Fibroblast of skin of abdomen (primary cell): ENCODE measurements around the gene RGP1. TPM values are rescaled to one million over a fixed set of nuclear protein-coding genes. Genes with fewer than 3 reads are reported as not detected.
A peak's percentile ranks its signal among the peaks of the same experiment; 100 is the strongest.

Source experiments
- DNase-seq: peaks from one replicate; pipeline ENCODE4 v3.0.0-alpha.2; 2013
- polyA plus RNA-seq, 2 experiments: library from polyadenylated mRNA; unstranded; fragments of 120-200 nt; gene quantifications; one replicate each; pipeline ENCODE4 v1.2.1, GENCODE V29; 2013; ENCODE audit not compliant: insufficient read length in 2 of 2

The RGP1 gene, protein sequence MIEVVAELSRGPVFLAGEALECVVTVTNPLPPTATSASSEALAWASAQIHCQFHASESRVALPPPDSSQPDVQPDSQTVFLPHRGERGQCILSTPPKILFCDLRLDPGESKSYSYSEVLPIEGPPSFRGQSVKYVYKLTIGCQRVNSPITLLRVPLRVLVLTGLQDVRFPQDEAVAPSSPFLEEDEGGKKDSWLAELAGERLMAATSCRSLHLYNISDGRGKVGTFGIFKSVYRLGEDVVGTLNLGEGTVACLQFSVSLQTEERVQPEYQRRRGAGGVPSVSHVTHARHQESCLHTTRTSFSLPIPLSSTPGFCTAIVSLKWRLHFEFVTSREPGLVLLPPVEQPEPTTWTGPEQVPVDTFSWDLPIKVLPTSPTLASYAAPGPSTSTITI
- polyA plus RNA-seq (2013, experiment 1 of 2; ENCODE audit: insufficient read length), result 19.7 TPM
- 17.8 TPM for polyA plus RNA-seq (2013, experiment 2 of 2; ENCODE audit: insufficient read length)

DNA sequence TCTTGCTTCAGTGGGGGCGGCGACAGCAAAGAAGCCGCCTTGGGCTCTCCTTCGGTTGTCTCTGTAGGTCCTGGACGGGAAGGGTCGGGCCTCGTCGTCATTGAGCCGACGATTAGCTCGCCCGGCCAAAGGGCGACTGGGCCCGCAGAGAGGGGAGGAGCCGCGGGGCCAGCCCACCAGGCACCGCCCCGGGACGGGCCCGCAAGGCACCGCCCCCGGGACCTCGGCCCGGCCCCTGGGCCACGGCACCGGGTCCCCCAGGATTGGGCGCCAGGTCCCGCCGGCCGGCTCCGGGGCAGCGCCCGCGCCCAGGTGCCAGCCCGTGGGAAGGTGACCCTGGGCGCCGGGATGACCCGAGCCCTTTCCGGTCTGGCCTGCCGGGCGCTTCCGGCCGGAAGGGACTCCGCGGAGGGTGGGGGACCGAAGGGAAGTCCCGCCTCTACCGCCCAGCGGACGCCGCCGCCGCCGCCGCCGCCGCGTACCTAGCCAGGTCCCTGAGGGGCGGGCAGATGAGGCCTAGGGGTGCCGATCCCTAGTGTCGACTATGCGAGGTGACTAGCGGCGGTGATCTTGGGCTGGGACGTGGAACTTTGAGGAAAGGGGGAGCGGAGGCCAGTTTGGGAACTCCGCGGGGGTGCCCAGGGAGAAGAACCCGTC is at the start of gene RGP1, which contains the start of gene GBA2:
TSS of gene RGP1 (plus strand) at position 430 of the 657 bp plus-strand sequence. CDS start 469 bp downstream, outside the sequence.
TSS of gene GBA2 (minus strand) at position 371 of the 657 bp plus-strand sequence. CDS start 524 bp downstream, outside the sequence.
- peak; percentile 52 for DNase-seq

DNA sequence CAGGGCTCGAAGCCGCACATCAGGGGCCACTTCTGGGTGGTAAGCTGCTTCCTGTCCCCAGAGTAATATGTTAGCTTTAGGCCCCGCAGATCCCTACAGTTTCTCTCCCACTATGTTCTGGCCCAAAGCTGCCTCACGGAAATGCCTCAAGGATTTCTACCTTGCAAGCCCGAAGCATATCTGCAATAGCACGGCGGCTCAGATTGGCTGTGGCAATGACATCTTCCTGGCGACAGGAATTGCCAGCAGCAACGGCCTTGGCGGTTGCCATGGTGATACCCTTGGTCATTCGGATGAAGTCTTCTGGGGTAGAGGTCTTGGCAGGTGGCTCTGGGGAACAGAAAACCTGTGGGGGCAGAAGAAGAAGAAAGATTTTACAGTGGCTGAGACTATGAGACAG is 49.1 kb upstream of the RGP1 start:
- DNase-seq, result no peak

DNA sequence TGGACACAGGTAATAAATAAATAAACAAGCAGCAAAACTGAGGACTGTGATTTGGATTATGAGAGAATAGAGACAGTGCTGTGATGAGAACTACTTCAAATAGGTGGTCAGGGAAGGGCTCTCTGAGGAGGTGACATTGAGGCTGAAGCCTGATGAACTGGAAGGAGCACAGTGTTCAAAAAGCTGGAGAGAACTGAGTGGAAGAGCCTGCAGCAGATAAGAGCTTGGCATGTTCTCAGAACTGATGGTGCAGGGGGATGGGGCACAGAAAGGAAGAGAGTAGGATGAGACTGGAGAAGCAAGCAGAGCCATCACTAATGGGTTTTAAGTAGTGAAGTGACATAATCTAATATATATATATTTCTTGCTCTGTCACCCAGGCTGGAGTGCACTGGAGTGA is 48.1 kb upstream of the RGP1 start:
- DNase-seq, result no peak

DNA sequence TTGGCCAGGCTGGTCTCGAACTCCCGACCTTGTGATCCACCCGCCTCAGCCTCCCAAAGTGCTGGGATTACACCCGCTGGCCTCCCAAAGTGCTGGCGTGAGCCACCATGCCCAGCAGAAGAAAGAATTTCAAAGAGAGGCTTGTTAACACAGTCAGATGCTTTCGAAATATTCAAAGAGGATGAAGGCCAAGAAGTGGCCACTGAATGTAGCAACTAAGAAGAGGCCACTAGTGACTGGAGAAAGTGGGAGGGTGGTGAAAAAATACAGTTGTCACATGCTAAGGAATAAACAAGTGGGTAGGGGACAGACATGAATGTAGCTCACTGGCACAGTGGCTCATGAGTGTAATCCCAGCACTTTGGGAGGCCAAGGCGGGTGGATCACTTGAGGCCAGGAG is 46.4 kb upstream of the RGP1 start:
- no peak for DNase-seq

DNA sequence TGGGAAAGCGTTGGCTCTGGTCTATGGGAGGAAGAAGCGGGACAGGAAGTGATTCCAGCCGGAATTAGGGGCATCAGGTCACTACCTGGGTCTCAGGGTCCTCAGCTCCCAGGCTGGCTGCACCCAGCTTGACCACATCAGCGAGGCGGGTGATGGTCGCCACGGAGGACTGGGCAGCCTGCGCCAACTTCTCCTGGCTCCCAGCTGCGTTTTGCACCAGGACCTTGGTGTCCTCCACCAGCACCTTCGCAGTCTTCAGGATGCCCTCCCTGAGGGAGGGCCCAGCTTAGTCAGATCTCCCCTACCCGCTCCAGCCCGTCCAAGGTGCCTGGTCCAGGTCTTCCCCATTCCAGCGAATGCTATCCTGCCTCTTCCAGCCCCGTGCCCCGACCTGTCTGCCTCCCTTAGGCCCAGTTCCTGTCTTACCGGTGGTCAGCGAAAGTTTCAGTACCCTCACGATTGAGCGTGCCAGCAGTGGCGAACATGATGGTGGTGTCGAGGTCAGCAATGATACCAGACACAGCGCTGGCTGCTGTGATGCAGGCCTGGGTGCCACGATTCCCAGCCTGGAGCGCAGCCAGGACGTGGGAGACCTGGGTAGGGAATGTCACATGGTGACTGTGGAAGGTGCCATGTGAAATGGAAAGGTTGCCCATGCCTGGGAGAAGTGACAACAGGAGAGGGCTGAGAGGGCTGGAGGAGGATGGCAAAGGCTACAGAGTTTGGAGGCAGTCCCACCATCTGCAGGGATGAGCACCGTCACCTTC is 45.0 kb upstream of the RGP1 start:
- DNase-seq, result no peak

DNA sequence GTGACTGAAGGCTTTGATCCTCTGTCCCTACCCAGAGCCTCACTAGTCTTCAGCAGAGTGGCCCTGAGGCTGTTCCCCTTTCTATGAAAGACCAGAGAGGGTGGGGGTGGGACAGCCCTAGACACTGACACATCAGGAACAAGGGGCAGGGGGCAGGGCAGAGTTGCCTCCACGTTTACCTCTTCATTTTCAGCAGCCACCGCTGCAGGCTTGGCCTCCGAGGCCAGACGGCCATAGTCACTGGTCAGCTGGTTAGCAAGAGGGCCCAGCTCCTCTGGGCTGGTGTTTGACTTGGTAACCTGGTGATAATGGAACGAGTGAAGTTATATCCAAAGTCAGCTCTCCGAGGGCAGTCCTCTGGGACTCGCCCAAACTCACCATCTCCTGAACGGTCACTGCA is 43.7 kb upstream of the RGP1 start:
- DNase-seq, result no peak

DNA sequence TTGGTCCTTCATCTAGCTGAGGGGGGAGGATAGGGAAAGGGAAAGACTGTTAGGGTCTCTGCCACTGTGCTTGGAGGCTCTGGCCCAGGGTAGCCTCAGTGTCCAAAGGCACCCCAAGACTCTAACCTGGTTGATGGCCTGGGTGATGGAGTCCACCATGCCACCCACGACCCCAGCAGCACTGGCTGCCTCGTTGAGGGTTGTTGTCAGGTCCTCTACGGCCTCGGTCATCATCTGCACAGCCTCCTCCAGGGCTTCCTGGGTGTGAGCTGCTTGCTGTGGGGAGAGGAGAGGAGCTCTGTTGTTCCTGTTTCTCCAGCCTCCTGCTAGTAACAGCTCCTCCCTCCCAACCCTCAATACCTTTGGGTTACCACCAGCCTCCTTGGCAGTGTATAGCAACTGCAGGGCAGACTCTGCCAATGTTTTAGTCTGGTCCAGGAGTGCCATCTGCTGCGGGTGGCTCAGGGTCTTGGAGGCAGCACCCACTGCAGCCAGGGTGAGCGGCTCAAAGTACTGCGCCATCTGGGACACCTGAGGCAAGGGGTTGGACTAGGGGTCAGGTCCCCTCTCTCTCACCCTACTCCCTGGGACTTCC is 43.2 kb upstream of the RGP1 start:
- no peak for DNase-seq

DNA sequence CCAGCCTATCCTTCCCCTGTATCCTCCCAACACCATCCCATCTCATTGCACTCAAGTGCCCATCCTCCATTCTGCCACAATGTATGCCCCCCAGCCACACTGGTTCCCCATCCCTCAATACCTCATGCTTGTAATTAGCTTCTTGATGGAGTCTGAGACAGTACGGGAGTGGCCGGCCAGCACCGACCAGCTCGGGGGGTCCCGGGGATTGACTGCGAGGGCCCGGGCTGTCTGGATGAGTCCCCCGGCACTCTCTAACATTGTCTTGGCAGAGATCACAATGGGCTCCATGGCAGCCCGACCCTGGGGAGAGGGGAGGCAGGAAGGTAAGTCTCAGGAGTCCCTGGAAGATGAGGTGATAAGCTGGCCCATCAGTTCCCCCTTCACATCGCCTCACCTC is 42.1 kb upstream of the RGP1 start:
- no peak for DNase-seq

DNA sequence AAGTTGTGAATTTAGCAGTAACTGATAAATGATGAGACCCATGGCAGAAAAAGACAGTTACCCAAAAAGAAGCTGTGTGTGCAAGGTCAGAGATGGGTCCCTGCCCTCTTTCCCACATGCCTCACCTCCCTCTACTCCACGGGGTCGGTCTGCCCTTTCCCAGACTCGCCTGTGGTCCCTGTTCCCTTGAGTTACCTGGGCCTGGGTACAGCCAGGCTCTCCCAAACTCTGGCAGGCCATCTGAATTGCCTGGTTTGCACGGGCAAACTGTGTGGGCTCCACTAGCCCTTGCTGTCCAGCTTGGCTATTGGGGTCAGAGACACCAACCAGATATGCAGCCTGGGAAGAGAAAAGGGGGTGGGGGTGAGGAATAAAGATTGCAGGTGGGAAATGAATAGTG is 40.9 kb upstream of the RGP1 start:
- no peak for DNase-seq

DNA sequence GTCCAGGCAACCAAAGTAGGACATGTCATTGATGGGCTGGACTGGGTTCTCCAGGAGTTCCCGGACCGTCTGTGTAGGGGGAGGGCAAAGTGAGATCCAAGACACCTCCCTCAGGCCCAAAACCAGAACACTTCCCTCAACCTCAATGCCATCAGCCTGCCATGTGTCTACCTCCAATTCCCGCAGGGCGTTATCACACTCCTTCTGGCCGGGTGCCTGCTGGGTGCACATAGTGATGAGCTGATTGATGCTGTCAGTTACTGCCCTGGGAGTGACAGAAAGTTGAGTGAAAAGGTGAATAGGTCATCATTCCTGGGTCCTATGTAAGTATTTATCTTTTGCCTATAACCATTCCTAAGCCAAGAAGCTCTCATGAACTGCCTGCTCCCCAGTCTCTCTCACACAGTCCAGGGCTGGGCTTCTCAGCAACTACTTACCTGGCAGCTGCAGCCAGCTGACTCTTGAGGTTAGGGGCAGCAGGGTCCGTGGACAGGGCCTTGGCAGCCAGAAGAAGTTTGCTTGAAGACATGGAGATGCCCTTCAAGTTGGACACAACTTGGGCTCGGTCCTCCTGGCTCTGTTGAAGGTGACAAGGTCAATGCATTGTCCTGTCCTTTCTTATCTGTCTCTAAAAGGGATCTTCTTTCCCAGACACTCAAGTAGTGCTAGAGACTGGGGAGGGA is 38.1 kb upstream of the RGP1 start:
- no peak for DNase-seq

DNA sequence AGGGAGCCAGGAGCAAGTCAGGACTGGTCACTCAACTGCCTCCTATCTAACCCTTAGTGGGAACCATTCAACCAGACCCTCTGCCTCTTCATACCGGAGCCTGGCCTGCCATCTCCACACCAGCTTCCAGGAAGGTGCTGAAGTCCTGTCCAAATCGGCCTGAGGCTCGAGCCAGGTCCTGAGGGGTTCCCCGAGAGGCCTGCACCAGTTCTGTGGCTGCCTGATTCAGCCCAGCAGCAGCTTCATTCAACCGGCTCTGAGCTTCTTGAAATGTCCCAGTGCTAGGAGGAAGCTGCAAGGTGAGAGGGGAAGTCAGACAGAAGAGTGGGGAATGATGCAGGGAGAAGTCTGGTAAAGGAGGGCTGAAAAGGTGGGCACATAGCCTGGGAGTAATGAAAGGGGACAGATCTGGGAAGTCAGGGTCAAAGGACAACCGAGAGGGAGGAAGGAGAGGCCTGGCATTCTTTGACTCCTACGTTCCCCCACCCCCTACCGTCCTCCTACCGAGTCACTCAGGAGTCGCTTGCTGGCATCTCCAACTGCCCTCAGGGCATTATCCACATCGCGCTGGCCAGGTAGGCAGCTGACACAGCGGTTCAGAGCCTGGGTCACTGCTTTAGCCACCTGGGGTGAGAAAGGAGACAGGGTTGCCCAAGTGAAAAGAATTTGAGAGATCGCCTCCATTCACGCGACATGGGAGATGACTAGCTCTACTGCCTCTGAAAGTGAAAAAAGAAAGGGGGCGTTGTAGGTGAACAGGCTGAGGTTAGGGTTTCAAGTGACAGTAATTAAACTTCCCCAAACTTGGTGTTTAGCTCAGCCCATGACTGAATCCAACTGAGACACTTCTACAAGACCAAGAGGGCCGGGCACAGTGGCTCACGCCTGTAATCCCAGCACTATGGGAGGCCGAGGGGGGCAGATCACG is 37.3 kb upstream of the RGP1 start:
- DNase-seq, result no peak

DNA sequence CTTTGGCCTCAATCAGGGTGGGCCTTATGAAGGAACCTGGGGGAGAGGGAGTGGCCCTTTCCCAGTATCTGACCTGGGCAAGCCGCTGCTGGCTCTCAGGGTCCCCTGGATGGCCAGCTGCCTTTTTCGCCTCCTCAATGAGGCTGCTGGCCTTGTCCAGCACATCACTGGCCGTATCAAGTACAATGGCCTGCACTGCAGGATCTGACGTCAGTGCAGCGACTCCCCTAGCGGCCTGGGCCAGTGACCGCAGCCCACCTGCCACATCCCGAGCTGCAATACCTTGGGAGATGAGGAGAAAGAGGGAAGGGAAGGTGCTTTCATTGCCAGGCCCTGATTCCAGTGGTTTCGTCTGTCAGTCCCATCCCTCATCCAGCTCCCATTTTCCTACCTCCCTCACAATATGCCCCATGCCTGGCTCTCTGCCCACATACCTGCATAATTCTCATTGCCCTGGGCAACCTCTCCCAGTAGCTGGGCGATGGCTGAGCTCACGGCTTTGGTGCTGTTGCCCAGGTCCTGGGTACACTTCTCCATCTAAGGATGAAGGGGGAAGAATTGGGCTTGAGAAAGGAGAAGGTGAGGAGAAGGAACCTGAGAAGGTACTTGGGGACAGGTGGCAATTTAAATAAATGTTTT is 36.2 kb upstream of the RGP1 start:
- no peak for DNase-seq

DNA sequence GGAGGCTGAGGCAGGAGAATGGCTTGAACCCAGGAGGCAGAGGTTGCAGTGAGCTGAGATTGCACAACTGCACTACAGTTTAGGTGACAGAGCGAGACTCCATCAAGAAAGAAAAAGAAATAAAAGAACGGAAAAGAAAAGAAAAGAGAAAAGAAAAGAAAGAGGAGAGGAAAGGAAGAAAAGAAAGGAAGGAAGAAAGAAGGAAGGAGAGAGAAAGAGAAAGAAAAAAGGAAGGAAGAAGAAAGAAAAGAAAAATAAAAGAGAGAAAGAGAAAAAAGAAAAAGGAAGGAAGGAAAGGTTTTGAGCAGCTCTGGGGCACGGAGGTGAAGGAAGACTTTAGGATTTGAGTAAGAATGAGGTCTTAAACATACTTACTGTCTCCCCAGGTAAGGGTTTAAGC is 35.5 kb upstream of the RGP1 start:
- DNase-seq, result no peak

DNA sequence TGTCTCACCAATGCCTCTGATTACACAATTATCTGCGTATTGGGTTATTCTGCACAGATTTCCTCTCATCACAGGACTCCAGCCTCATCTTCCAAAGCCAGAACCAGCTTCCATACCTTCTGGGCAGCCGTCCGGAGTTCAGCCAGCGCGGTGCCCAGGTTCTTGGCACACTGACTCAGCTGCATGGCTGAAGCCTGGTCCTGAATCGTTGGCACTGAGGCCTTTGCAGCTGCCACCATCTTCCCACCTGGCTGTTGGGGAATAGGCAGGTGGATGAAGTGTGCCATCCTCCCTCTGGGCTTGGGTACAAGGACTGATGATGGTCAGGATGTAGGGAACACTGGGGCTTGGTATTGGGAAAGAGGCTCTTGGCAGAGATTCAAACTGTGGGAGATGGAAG is 35.0 kb upstream of the RGP1 start:
- no peak for DNase-seq

DNA sequence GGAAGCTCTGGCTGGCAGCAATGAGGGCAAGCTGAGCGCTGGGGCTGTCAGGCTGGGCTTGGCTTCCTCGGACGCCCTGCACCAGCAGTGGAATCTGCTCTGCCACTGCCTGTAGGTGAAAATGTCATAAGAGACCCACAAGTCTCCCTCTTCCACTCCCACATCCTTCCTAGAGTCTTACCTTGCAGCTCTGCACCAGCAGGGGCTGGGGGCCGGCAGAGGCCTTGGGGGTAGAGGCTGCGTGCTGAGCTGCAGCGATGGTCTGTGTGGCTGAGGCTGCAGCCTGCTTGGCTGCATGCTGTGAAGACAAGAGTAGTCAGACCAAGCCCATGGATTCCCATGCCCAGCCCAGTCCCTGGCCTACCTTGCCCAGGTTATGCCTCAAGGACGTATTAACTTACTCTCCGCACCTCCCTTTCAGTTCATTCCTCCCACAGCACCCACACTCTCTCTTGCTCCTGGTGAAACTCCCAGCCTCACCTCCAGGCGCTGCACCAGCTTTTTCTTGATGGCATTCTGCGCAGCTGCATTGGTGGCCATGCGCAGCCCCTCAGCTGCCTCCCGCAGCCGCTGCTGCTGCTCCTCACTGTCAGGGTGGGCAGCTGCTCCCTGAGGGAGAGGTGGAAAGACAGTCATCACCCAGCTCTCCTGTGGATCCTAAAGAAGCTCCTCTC is 34.4 kb upstream of the RGP1 start:
- DNase-seq, result no peak

DNA sequence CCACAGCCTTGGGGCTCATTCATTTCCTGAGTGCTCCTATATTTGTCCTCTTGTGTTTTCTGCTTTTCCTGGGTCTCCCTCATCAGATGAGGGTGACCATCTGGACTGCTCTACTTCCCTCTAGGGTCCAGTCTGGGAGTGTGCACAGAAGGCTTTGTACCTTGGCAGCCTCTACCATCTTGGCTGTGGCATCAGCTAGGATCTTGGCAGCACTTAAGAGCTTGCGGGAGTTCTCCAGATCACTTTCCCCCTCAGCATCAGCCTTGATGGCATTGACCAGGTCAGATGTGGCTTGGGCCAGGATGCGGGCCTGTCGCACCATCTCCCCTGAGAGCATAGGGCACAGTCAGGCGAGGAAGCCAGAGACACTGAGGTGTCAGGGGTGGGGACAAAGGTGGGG is 32.9 kb upstream of the RGP1 start:
- DNase-seq, result no peak

DNA sequence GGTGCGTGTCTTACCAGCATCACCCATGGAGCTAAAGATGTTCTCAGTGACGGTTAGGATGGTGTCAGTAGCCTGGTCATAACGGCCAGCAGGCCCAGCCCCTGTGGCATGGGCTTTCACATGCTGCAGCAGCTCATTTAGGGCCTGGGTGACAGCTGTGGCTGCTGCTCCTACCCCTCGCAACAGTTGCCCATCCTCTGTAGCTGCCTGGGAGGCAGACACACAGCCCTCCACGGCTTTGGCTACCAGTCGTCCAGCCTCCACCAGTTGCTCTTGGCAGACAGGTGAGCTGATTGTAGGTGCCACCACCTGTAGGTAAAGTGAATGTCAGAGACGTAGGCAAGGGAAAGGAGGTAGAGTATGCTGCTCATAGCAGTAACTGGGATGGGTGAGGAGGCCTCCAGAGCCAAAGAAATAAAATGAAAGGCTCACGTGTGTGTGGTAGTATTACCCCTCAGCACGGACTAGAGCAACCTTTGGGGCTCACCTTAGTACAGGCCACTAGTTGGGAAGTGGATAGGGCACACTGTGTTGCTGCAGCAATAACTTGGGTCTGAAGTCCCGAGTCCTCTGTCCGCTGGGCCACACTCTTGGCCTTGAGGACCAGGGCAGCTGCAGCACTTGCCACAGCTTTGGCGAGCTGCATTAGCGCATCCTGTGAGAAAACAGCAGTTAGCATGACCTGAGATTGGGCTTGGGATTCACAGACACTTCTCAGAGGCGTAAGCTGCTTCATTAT is 31.8 kb upstream of the RGP1 start:
- DNase-seq, result no peak

DNA sequence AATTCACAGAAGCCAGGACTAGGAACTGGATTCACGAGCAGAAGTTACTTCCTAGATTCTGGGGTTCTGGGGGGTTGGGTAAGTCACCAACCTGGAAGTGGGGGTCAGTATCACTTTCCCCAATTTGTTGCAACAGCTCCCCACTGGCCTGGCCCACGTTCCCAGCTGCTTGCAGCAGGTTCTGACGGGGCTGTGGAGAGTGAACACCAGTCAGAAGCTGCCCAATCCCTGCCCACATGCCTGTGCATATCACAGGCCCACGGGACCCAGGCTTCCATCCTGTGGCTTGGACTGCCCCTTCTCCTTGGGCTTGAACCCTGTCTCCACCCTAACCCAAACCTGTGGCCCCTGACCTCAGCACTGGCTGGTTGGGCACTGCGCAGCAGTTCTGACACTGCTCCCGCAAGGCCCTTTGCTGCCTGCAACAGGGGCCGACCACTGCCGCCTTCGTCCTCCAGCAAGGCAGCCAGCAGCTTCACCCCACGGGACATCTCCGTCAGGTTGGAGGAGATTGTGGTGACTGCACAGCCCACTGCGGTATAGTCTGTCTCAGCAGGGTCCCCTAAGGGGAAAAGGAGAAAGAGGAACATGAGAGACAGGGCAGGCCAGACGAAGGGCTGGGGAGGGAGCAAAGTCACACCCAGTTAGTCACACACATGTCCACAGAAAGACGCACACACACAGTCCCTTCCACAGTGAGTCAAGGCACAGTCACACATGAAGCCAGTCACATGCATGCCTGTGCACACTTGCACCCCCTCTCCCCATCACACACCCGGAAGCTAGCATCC is 30.2 kb upstream of the RGP1 start:
- no peak for DNase-seq
